OCI-LY7 (cell line): ENCODE measurements around the gene FGB. TPM values are rescaled to one million over a fixed set of nuclear protein-coding genes. Genes with fewer than 3 reads are reported as not detected.

ENCODE experiments used
- BruUV-seq: library from RNA; stranded (reverse); fragments of 400-500 nt; replicated peaks from 2 replicates; lab custom pipeline; 2021; lab: Mats Ljungman, UMichigan
- CTCF ChIA-PET: fragments of 300-600 bp; sonication (Branson Sonifier 250); formaldehyde crosslinking; loops from one replicate; lab custom pipeline; 2022; ENCODE audit warnings: antibody characterized with exemption; ENCODE audit not compliant: unreplicated experiment; lab: Charles Lee
- POLR2A ChIA-PET: fragments of 300-600 bp; sonication (Branson Sonifier 250); formaldehyde crosslinking; loops from one replicate; lab custom pipeline; 2022; ENCODE audit warnings: antibody characterized with exemption; lab: Charles Lee
- DNase-seq: peaks from one replicate; pipeline ENCODE4 v3.0.0-alpha.2; 2015; ENCODE audit warnings: low spot score
- H2AFZ ChIP-seq: fragments of 200-600 bp; sonication (generic), shearing (Covaris generic); 2 replicates; pipeline ENCODE4 v1.6.1; 2014; ENCODE audit warnings: mild to moderate bottlenecking, antibody characterized with exemption, low read length, moderate library complexity
- H3K27ac ChIP-seq: fragments of 200-600 bp; sonication (generic); 2 replicates; pipeline ENCODE4 v1.5.1; 2014; ENCODE audit warnings: mixed run types, low read depth, mild to moderate bottlenecking, moderate library complexity, low read length, inconsistent platforms; ENCODE audit not compliant: poor library complexity, severe bottlenecking
- H3K36me3 ChIP-seq: fragments of 200-600 bp; sonication (generic); 2 replicates; pipeline ENCODE4 v1.6.1; 2014; ENCODE audit warnings: mild to moderate bottlenecking, antibody characterized with exemption, low read length, moderate library complexity, mixed read lengths; ENCODE audit not compliant: insufficient read depth
- H3K4me1 ChIP-seq: fragments of 200-600 bp; sonication (generic); 2 replicates; pipeline ENCODE4 v1.5.1; 2014; ENCODE audit warnings: mild to moderate bottlenecking, low read length; ENCODE audit not compliant: insufficient read depth, poor library complexity, severe bottlenecking
- H3K4me2 ChIP-seq: fragments of 200-600 bp; sonication (generic); 2 replicates; pipeline ENCODE4 v1.6.1; 2014; ENCODE audit warnings: mild to moderate bottlenecking, low read length
- H3K4me3 ChIP-seq: fragments of 200-600 bp; sonication (generic); 2 replicates; pipeline ENCODE4 v1.5.1; 2014; ENCODE audit warnings: mild to moderate bottlenecking, low read depth, low read length; ENCODE audit not compliant: poor library complexity, severe bottlenecking
- H3K79me2 ChIP-seq: fragments of 200-600 bp; sonication (generic); 2 replicates; pipeline ENCODE4 v1.6.1; 2016; ENCODE audit warnings: low read depth, mild to moderate bottlenecking, low read length, moderate library complexity, mixed read lengths; ENCODE audit not compliant: insufficient read depth
- H3K9me2 ChIP-seq: fragments of 200-600 bp; sonication (generic); 2 replicates; pipeline ENCODE4 v1.6.1; 2016; ENCODE audit warnings: mild to moderate bottlenecking, low read length, mixed read lengths; ENCODE audit not compliant: insufficient read depth
- H3K9me3 ChIP-seq: fragments of 200-600 bp; sonication (generic); 2 replicates; pipeline ENCODE4 v1.6.1; 2014; ENCODE audit warnings: mild to moderate bottlenecking, mixed run types, low read length, mixed read lengths
- H4K20me1 ChIP-seq: fragments of 200-600 bp; sonication (generic); 2 replicates; pipeline ENCODE4 v1.6.1; 2014; ENCODE audit warnings: mild to moderate bottlenecking, antibody characterized with exemption, low read length, moderate library complexity, mixed read lengths; ENCODE audit not compliant: insufficient read depth
- CTCF ChIP-seq: fragments of 200-600 bp; sonication (generic); conservative IDR thresholded peaks from 2 replicates; pipeline ENCODE4 v1.5.1; 2014; ENCODE audit warnings: mild to moderate bottlenecking, antibody characterized with exemption, low read length, moderate library complexity, mixed read lengths
- EZH2phosphoT487 ChIP-seq: fragments of 200-600 bp; sonication (generic); IDR thresholded peaks from 2 replicates; pipeline ENCODE4 v1.6.1; 2018; ENCODE audit warnings: low read depth, borderline replicate concordance, mild to moderate bottlenecking, mixed run types, antibody characterized with exemption, low read length, moderate library complexity, mixed read lengths
- intact Hi-C: fragments of 100-400 bp; cut with micrococcal nuclease; formaldehyde crosslinking; loops from one replicate; pipeline ENCODE4 v1.10.0; 2022; ENCODE audit not compliant: unreplicated experiment
- total RNA-seq, 2 experiments: library from RNA; depleted of rRNA in 1 of 2; stranded (reverse); fragments of >200 nt in 1 of 2; shearing (Covaris generic) in 1 of 2; gene quantifications; 2 replicates each; pipeline ENCODE4 v1.2.3, GENCODE V29; 2014 to 2022

FGB gene
- total RNA-seq, 2 experiments from 2014 or later = not detected

DNA sequence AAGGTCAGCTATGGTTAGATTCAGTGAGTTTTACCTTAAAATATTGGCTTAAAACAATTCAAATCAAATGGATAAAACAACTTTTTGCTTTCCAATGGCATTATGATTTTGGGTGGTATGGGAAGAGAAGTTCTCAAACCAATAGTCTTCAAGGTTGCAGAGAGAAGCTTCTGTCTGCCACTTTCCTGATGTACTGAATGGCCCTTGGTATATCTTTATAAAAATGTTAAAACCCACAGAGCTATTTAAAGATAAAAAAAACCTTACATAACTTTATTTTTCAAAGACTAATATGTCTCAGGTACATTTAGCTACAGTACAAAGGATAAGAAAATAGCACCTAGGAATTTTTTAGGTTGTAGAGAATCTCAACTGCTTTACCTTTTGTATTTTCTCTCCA, 20.9 kb downstream of the FGB start:
- H3K4me1 ChIP-seq = no peaks in the 10 kb centered on the region
- DNase-seq = no peak
- H4K20me1 ChIP-seq = no peaks in the 10 kb centered on the region
- no peak for TF ChIP-seq CTCF
- TF ChIP-seq EZH2phosphoT487 = no peak
- no peak overlapping the region for H3K4me2 ChIP-seq
- CTCF ChIA-PET = no interaction called here
- H3K9me2 ChIP-seq = no peaks in the 10 kb centered on the region
- intact Hi-C loops = no loop called here
- H3K36me3 ChIP-seq = no peaks in the 10 kb centered on the region
- no peak overlapping the region for H3K4me3 ChIP-seq
- no TSS peak for BruUV-seq
- H3K79me2 ChIP-seq = no peaks in the 10 kb centered on the region
- H3K9me3 ChIP-seq = no peaks in the 10 kb centered on the region
- no peak overlapping the region for H2AFZ ChIP-seq
- POLR2A ChIA-PET = interaction anchor here (0.8 kb wide), 1 partner anchor 10 kb away, joined by 3 read pairs; no protein-coding TSS in a partner anchor
- no peak overlapping the region for H3K27ac ChIP-seq

DNA sequence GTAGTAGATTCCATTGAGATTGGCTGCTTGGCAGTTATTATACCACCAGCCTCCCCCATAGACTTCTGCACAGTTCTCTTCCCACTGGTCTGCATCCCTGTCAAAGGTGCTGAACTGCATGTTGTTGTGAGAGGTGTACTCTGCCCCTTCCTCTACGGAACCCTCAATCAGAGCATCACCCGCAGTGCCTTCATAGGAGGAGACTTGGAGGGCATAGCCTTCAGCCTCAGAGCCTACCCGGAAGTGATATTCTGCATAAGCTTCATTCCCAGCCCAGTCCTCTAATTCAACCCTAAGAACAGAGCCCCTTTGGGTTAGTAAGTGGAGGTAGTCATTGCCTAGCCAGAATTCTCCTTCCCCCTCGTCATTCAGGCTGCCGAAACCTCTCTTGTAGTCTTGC, 21.4 kb downstream of the FGB start:
- intact Hi-C loops = no loop called here
- no peak overlapping the region for H3K4me3 ChIP-seq
- no peaks in the 10 kb centered on the region for H4K20me1 ChIP-seq
- no peak overlapping the region for H3K27ac ChIP-seq
- TF ChIP-seq EZH2phosphoT487 = no peak
- no peak for TF ChIP-seq CTCF
- no peaks in the 10 kb centered on the region for H3K9me3 ChIP-seq
- ChIA-PET POLR2A (no interaction called here), CTCF (no interaction called here)
- no peaks in the 10 kb centered on the region for H3K36me3 ChIP-seq
- no peak for DNase-seq
- no peak overlapping the region for H2AFZ ChIP-seq
- no peaks in the 10 kb centered on the region for H3K9me2 ChIP-seq
- no TSS peak for BruUV-seq
- H3K4me1 ChIP-seq = no peaks in the 10 kb centered on the region
- H3K4me2 ChIP-seq = no peak overlapping the region
- no peaks in the 10 kb centered on the region for H3K79me2 ChIP-seq

- TF ChIP-seq CTCF (no peak), EZH2phosphoT487 (no peak)
- intact Hi-C loops = no loop called here
- no peaks in the 10 kb centered on the region for H4K20me1 ChIP-seq
- H3K36me3 ChIP-seq = no peaks in the 10 kb centered on the region
- H3K27ac ChIP-seq = no peak overlapping the region
- H3K79me2 ChIP-seq = no peaks in the 10 kb centered on the region
- POLR2A ChIA-PET = interaction anchor here (1.7 kb wide), 1 partner anchor 9 kb away, joined by 3 read pairs; no protein-coding TSS in a partner anchor
- CTCF ChIA-PET = interaction anchor here (1.0 kb wide), 1 partner anchor 82 kb away, joined by 3 read pairs; no protein-coding TSS in a partner anchor
- H3K4me2 ChIP-seq = no peak overlapping the region
- no peak overlapping the region for H2AFZ ChIP-seq
- no peak for DNase-seq
- no TSS peak for BruUV-seq
- no peak overlapping the region for H3K4me3 ChIP-seq
- H3K4me1 ChIP-seq = no peaks in the 10 kb centered on the region
- H3K9me3 ChIP-seq = no peaks in the 10 kb centered on the region
- H3K9me2 ChIP-seq = no peaks in the 10 kb centered on the region
These were observed 22.7 kb downstream of the FGB start for GRCh38 chr4:154585369-154586018.
